ENCODE data around the gene CRACR2B. TPM values are rescaled to one million over a fixed set of nuclear protein-coding genes. Genes with fewer than 3 reads are reported as not detected.

CRACR2B gene
- total and polyA plus RNA-seq, 2 of the 8 experiments (the other 6 are each of a cell fraction or from before 2014, with no cell fraction given) = 18.2 to 26.4 TPM

DNA sequence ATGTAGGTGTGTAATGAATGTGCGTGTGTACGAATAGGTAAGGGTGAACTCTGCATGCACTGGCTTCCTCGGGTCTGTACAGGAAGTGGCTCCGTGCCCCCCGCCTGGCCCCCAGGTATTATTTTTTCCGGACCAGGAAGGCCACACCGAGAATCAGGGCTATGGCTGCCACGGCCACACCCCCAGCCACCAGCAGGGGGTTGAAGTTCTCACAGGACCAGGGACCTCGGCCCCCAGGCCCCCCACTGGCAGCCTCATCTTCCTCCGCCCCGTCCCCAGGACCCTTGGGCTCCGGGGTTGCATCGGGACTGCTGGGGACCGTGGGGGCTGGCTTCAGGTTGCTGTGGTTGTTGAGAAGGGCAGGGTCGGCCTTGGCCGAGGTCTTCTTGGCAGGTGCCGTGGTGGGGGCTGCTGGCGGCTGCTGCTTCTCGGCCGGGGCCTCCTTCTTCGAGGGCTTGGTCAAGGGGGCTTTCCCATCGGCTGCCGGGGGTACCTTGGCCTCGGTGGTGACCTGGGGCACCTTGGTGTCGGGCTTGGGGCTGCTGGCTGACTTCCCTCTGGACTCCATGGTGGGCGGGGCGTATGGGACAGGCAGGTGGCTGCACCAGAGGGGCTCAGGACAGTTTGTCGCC lies 39.6 kb upstream of the CRACR2B start:
- DNase-seq (ENCODE audit: low read depth in 1 of 2, low spot score in 2 of 2) (no peak), FAIRE-seq (no peak)
- Histone ChIP-seq H3K23ac (ENCODE audit: insufficient read length) (no peak overlapping the region), H4K5ac (ENCODE audit: insufficient read length, low read depth, low read length) (no peak overlapping the region), H3K9me3 (ENCODE audit: insufficient read depth in 2 of 2, low read depth in 1 of 2, low read length in 1 of 2) (no peaks in the 10 kb centered on the region), H4K8ac (ENCODE audit: extremely low read depth, insufficient read depth, low read length) (no peak overlapping the region), H3K4ac (replicated peaks; ENCODE audit: insufficient read length, low read depth, low read length) (no peak overlapping the region), H3K36me3 (ENCODE audit: control insufficient read depth in 2 of 4, insufficient read depth in 4 of 4, low read length in 3 of 4) (peaks cover 0 to 9% (median 0%) of the 10 kb centered on the region in 4 experiments; a peak in 2 of 8 replicates), H2AK5ac (ENCODE audit: low read depth, low read length) (no peak overlapping the region), H2BK15ac (ENCODE audit: low read length) (no peak overlapping the region), H3K56ac (replicated peaks; ENCODE audit: insufficient read length, low read depth, low read length) (no peak overlapping the region), H2AFZ (ENCODE audit: low read length) (no peak overlapping the region), H3K14ac (ENCODE audit: insufficient read length) (no peak overlapping the region), H3K27ac (ENCODE audit: low read depth, low read length) (no peak overlapping the region), H2BK120ac (replicated peaks; ENCODE audit: low read depth, low read length) (no peak overlapping the region), H3K79me2 (ENCODE audit: control insufficient read depth in 1 of 2, insufficient read depth in 2 of 2, low read length in 2 of 2) (no peaks in the 10 kb centered on the region), H3K23me2 (ENCODE audit: low read depth, low read length) (no peaks in the 10 kb centered on the region; the same call in 1 of the 2 replicates), H2BK5ac (ENCODE audit: low read depth, low read length) (no peak overlapping the region), H4K91ac (replicated peaks; ENCODE audit: insufficient read length, low read length) (no peak overlapping the region), H2BK12ac (ENCODE audit: low read depth, low read length) (no peak overlapping the region), H3K9ac (replicated peaks in 1 of 4; ENCODE audit: extremely low read depth in 1 of 4, low read depth in 3 of 4, low read length in 3 of 4) (no peak overlapping the region), H3K4me3 (ENCODE audit: extremely low read depth in 1 of 4, insufficient read depth in 2 of 4, low read depth in 3 of 4, low read length in 4 of 4) (no peak overlapping the region), H3K4me1 (replicated peaks in 1 of 4; ENCODE audit: control insufficient read depth in 3 of 4, insufficient read depth in 4 of 4, low read length in 3 of 4) (peaks cover 0 to 22% (median 13%) of the 10 kb centered on the region in 4 experiments; a peak in 6 of 7 replicates), H2BK20ac (ENCODE audit: low read length) (no peak overlapping the region), H3K4me2 (ENCODE audit: insufficient read depth in 1 of 2, low read depth in 2 of 2, low read length in 2 of 2) (no peak overlapping the region), H3K18ac (ENCODE audit: extremely low read depth, low read length) (no peak overlapping the region), H3K27me3 (replicated peaks in 1 of 4; ENCODE audit: control insufficient read depth in 3 of 4, extremely low read depth in 1 of 4, insufficient read depth in 3 of 4, low read length in 3 of 4) (no peaks in the 10 kb centered on the region), H4K20me1 (replicated peaks in 1 of 2; ENCODE audit: control insufficient read depth in 1 of 2, insufficient read depth in 2 of 2, low read length in 2 of 2) (peaks cover 2 to 10% of the 10 kb centered on the region in 2 experiments), H3K79me1 (ENCODE audit: low read depth, low read length) (peaks cover 3% of the 10 kb centered on the region; the same call in 1 of the 2 replicates)
- ChIA-PET CTCF (ENCODE audit: partially characterized antibody) (interaction anchor here (1.0 kb wide), 1 partner anchor 9 kb away, joined by 3 read pairs; no protein-coding TSS in a partner anchor), POLR2A (ENCODE audit: partially characterized antibody) (interaction anchor here (0.6 to 53.0 kb wide), 6 partner anchors 8 to 235 kb away, joined by 3 to 1917 read pairs (median 6); partner anchors contain the start of genes CD151, CRACR2B, PNPLA2 and POLR2L)
- WGBS, 2 experiments (ENCODE audit: extremely low coverage in 1 of 2, insufficient coverage in 1 of 2, insufficient read length in 1 of 2, insufficient replicate concordance in 2 of 2, low coverage in 1 of 2, low lambda C conversion rate in 2 of 2, missing lambda C conversion rate in 1 of 2) = 86% methylated on average over 18 of the region's 28 CpGs; no CpG with 5 or more reads in 1 of the 2 experiments
- TF ChIP-seq, protein P1, sequence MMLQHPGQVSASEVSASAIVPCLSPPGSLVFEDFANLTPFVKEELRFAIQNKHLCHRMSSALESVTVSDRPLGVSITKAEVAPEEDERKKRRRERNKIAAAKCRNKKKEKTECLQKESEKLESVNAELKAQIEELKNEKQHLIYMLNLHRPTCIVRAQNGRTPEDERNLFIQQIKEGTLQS (IDR thresholded peaks at IDR 0.05; ENCODE audit: insufficient read depth, low read depth, low read length) = no peak
- TF ChIP-seq EZH2 (IDR thresholded peaks at IDR 0.05; ENCODE audit: low read depth, low read length, severe bottlenecking) = no peak
- TF ChIP-seq E2F6 (IDR thresholded peaks at IDR 0.05) = no peak

Measured in H1 (cell line).